Neural cell (in vitro differentiated cells): ENCODE results near the gene NTN4.

Experiments used
- RAD21 ChIP-seq: fragments of 450-650 bp; conservative IDR thresholded peaks from 2 replicates; pipeline ENCODE4 v1.6.1; 2014; ENCODE audit warnings: antibody characterized with exemption, mild to moderate bottlenecking, moderate library complexity
- REST ChIP-seq: IDR thresholded peaks from 2 replicates; pipeline ENCODE4 v1.6.1; 2012; ENCODE audit warnings: borderline replicate concordance
- TF ChIP-seq, protein P1 (sequence below): fragments of 450-650 bp; IDR thresholded peaks from 2 replicates; pipeline ENCODE4 v1.5.1; 2014; ENCODE audit warnings: antibody characterized with exemption, mild to moderate bottlenecking, moderate library complexity; ENCODE audit not compliant: poor library complexity, severe bottlenecking

GRCh38 chr12:95699579-95699978 is 91.0 kb downstream of the NTN4 start:
- TF ChIP-seq, protein P1, sequence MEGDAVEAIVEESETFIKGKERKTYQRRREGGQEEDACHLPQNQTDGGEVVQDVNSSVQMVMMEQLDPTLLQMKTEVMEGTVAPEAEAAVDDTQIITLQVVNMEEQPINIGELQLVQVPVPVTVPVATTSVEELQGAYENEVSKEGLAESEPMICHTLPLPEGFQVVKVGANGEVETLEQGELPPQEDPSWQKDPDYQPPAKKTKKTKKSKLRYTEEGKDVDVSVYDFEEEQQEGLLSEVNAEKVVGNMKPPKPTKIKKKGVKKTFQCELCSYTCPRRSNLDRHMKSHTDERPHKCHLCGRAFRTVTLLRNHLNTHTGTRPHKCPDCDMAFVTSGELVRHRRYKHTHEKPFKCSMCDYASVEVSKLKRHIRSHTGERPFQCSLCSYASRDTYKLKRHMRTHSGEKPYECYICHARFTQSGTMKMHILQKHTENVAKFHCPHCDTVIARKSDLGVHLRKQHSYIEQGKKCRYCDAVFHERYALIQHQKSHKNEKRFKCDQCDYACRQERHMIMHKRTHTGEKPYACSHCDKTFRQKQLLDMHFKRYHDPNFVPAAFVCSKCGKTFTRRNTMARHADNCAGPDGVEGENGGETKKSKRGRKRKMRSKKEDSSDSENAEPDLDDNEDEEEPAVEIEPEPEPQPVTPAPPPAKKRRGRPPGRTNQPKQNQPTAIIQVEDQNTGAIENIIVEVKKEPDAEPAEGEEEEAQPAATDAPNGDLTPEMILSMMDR = no peak
- TF ChIP-seq REST (no peak), RAD21 (no peak)
